Caco-2 (cell line): ENCODE measurements around the gene SCP2. TPM values are rescaled to one million over a fixed set of nuclear protein-coding genes. Genes with fewer than 3 reads are reported as not detected.

Experiments used
- BruUV-seq: library from RNA; stranded (reverse); fragments of 400-500 nt; replicated peaks from 2 replicates; lab custom pipeline; 2021; lab: Mats Ljungman, UMichigan
- CTCF ChIA-PET: fragments of 300-600 bp; sonication (Branson Sonifier 250); formaldehyde crosslinking; loops from one replicate; lab custom pipeline; 2022; ENCODE audit warnings: antibody characterized with exemption; lab: Charles Lee
- POLR2A ChIA-PET: fragments of 300-600 bp; sonication (Branson Sonifier 250); formaldehyde crosslinking; loops from one replicate; lab custom pipeline; 2022; ENCODE audit warnings: antibody characterized with exemption; lab: Charles Lee
- DNase-seq, 2 experiments: peaks; one replicate each; pipeline versions ENCODE4 v3.0.0 to v3.0.0-alpha.2; 2020 to 2022
- H3K27me3 ChIP-seq: replicated peaks from 2 replicates; pipeline ENCODE4 v1.6.0; 2011; ENCODE audit warnings: low read length; ENCODE audit not compliant: control insufficient read depth, insufficient read depth
- H3K36me3 ChIP-seq: 2 replicates; pipeline ENCODE4 v1.5.1; 2011; ENCODE audit warnings: low read length; ENCODE audit not compliant: control insufficient read depth, insufficient read depth
- H3K4me1 ChIP-seq: fragments of 250-450 bp; sonication (Bioruptor Pico); 2 replicates; pipeline ENCODE4 v1.5.1; 2020; ENCODE audit warnings: mild to moderate bottlenecking
- H3K4me3 ChIP-seq: 2 replicates; pipeline ENCODE4 v1.5.1; 2011; ENCODE audit warnings: low read depth, mild to moderate bottlenecking, control low read depth, low read length
- H3K9me3 ChIP-seq: fragments of 250-450 bp; sonication (Bioruptor Pico); 2 replicates; pipeline ENCODE4 v1.5.1; 2020; ENCODE audit warnings: mild to moderate bottlenecking, moderate library complexity
- H3K27ac Mint-ChIP-seq: one replicate; pipeline ENCODE4 v1.8.0; 2022; ENCODE audit warnings: mixed read lengths; ENCODE audit not compliant: unreplicated experiment
- H3K27me3 Mint-ChIP-seq: one replicate; pipeline ENCODE4 v1.8.0; 2022; ENCODE audit warnings: mixed read lengths; ENCODE audit not compliant: insufficient read depth, unreplicated experiment
- H3K36me3 Mint-ChIP-seq: one replicate; pipeline ENCODE4 v1.8.0; 2022; ENCODE audit warnings: mild to moderate bottlenecking, mixed read lengths; ENCODE audit not compliant: insufficient read depth, unreplicated experiment
- H3K4me1 Mint-ChIP-seq: one replicate; pipeline ENCODE4 v1.8.0; 2022; ENCODE audit warnings: low read depth, mixed read lengths; ENCODE audit not compliant: unreplicated experiment
- H3K4me3 Mint-ChIP-seq: one replicate; pipeline ENCODE4 v1.8.0; 2022; ENCODE audit warnings: mild to moderate bottlenecking, moderate library complexity, mixed read lengths; ENCODE audit not compliant: unreplicated experiment
- H3K9me3 Mint-ChIP-seq: one replicate; pipeline ENCODE4 v1.8.0; 2022; ENCODE audit warnings: mixed read lengths; ENCODE audit not compliant: unreplicated experiment
- CTCF ChIP-seq, 2 experiments: fragments of 200-600 bp in 1 of 2; IDR thresholded peaks; 1 replicate in 1 of 2; 2 replicates in 1 of 2; pipeline versions ENCODE4 v1.5.1 to v1.8.0; 2011 to 2022; ENCODE audit warnings: antibody characterized with exemption in 1 of 2, control low read depth in 1 of 2, inconsistent platforms in 1 of 2, low read depth in 1 of 2, low read length in 1 of 2, mild to moderate bottlenecking in 1 of 2, moderate library complexity in 1 of 2; ENCODE audit not compliant: insufficient read depth in 1 of 2, severe bottlenecking in 1 of 2, unreplicated experiment in 1 of 2
- intact Hi-C: fragments of 100-400 bp; cut with micrococcal nuclease; formaldehyde crosslinking; loops from one replicate; pipeline ENCODE4 v1.10.0; 2022; ENCODE audit not compliant: unreplicated experiment
- total RNA-seq: library from RNA; stranded (reverse); gene quantifications from 2 replicates; pipeline ENCODE4 v1.2.3, GENCODE V29; 2022

SCP2 gene
- total RNA-seq, 1 experiment from 2014 or later, result 67.0 TPM

GRCh38 chr1:53069265-53069662 is 142.2 kb downstream of the SCP2 start:
- intact Hi-C loops, result loop anchor here (5.0 kb wide), 1 partner anchor 113 kb away; no protein-coding TSS in a partner anchor
- TF ChIP-seq CTCF (IDR thresholded peaks at IDR 0.05; ENCODE audit: insufficient read depth in 1 of 2, low read depth in 1 of 2, low read length in 1 of 2, severe bottlenecking in 1 of 2, unreplicated experiment in 1 of 2), result no peak
- DNase-seq, result no peak
- Mint-ChIP-seq H3K9me3 (no peaks in the 10 kb centered on the region), H3K27me3 (no peaks in the 10 kb centered on the region), H3K4me3 (no peak overlapping the region), H3K27ac (no peak overlapping the region), H3K36me3 (no peaks in the 10 kb centered on the region), H3K4me1 (no peaks in the 10 kb centered on the region)
- ChIA-PET CTCF (no interaction called here), POLR2A (no interaction called here)
- BruUV-seq, result no TSS peak
- no peaks in the 10 kb centered on the region for H3K27me3 ChIP-seq
- H3K36me3 ChIP-seq, result no peaks in the 10 kb centered on the region
- no peaks in the 10 kb centered on the region for H3K9me3 ChIP-seq
- no peak overlapping the region for H3K4me3 ChIP-seq
- no peaks in the 10 kb centered on the region for H3K4me1 ChIP-seq

- ChIA-PET CTCF (no interaction called here), POLR2A (interaction anchor here (0.5 kb wide), 1 partner anchor 1660 kb away, joined by 3 read pairs; no protein-coding TSS in a partner anchor)
- Histone ChIP-seq H3K9me3 (no peaks in the 10 kb centered on the region), H3K36me3 (no peaks in the 10 kb centered on the region), H3K27me3 (no peaks in the 10 kb centered on the region), H3K4me3 (no peak overlapping the region), H3K4me1 (no peaks in the 10 kb centered on the region)
- Mint-ChIP-seq H3K36me3 (no peaks in the 10 kb centered on the region), H3K27me3 (no peaks in the 10 kb centered on the region), H3K4me3 (no peak overlapping the region), H3K9me3 (no peaks in the 10 kb centered on the region), H3K4me1 (no peaks in the 10 kb centered on the region), H3K27ac (no peak overlapping the region)
- no peak for DNase-seq
- no peak for TF ChIP-seq CTCF (IDR thresholded peaks at IDR 0.05; ENCODE audit: insufficient read depth in 1 of 2, low read depth in 1 of 2, low read length in 1 of 2, severe bottlenecking in 1 of 2, unreplicated experiment in 1 of 2)
- intact Hi-C loops, result loop anchor here (5.0 kb wide), 1 partner anchor 113 kb away; no protein-coding TSS in a partner anchor
- BruUV-seq, result no TSS peak
Observed at GRCh38 chr1:53069663-53070327, 142.7 kb downstream of the SCP2 start.

GRCh38 chr1:53070621-53071020 is 143.5 kb downstream of the SCP2 start:
- Histone ChIP-seq H3K9me3 (no peaks in the 10 kb centered on the region), H3K4me1 (no peaks in the 10 kb centered on the region), H3K4me3 (no peak overlapping the region), H3K27me3 (no peaks in the 10 kb centered on the region), H3K36me3 (no peaks in the 10 kb centered on the region)
- CTCF ChIA-PET, result no interaction called here
- no TSS peak for BruUV-seq
- Mint-ChIP-seq H3K27ac (no peak overlapping the region), H3K9me3 (no peaks in the 10 kb centered on the region), H3K4me3 (no peak overlapping the region), H3K36me3 (no peaks in the 10 kb centered on the region), H3K27me3 (no peaks in the 10 kb centered on the region), H3K4me1 (no peaks in the 10 kb centered on the region)
- POLR2A ChIA-PET, result interaction anchor here (0.5 kb wide), 1 partner anchor 1661 kb away, joined by 3 read pairs; no protein-coding TSS in a partner anchor
- intact Hi-C loops, result no loop called here
- DNase-seq, result no peak
- no peak for TF ChIP-seq CTCF (IDR thresholded peaks at IDR 0.05; ENCODE audit: insufficient read depth in 1 of 2, low read depth in 1 of 2, low read length in 1 of 2, severe bottlenecking in 1 of 2, unreplicated experiment in 1 of 2)
